Fibroblast of lung (primary cell): ENCODE data around the gene CASTOR2.
"Not testable (repeated sequence)": the region's sequence is repeated elsewhere in the genome, so short reads cannot be mapped to it uniquely, and the experiment has no call there.

Experiments
- CTCF ChIP-seq, 2 donors: IDR thresholded peaks in 1 of 2; conservative IDR thresholded peaks in 1 of 2; 1 replicate in 1 of 2; 2 replicates in 1 of 2; pipeline ENCODE4 v1.5.1; 2011 to 2012; ENCODE audit warnings: low read length in 2 of 2, control low read depth in 1 of 2, inconsistent platforms in 1 of 2, low read depth in 1 of 2, mild to moderate bottlenecking in 1 of 2
- EZH2 ChIP-seq: IDR thresholded peaks from 2 replicates; pipeline ENCODE4 v1.5.1; 2012; ENCODE audit warnings: low read length, control low read depth, mild to moderate bottlenecking; ENCODE audit errors: missing control alignments

- TF ChIP-seq CTCF (conservative IDR thresholded peaks at IDR 0.05 in 1 of 2, IDR thresholded peaks at IDR 0.05 in 1 of 2; ENCODE audit: low read depth in 1 of 2, low read length in 2 of 2); EZH2: not testable (repeated sequence)
Observed at GRCh38 chr7:74941302-74942069, 23.0 kb upstream of the CASTOR2 start.
